ENCODE data around the gene MID2.
"Not testable (repeated sequence)": the region's sequence is repeated elsewhere in the genome, so short reads cannot be mapped to it uniquely, and the experiment has no call there.

GRCh38 chrX:107857041-107857440 lies 31.4 kb downstream of the MID2 start:
- not testable (repeated sequence) for TF ChIP-seq CTCF, POLR2A (IDR thresholded peaks at IDR 0.05)

Measured in adrenal gland (tissue), 5 donors.